ENCODE results near the gene KCNAB2. TPM values are rescaled to one million over a fixed set of nuclear protein-coding genes. Genes with fewer than 3 reads are reported as not detected.

KCNAB2 gene
- total RNA-seq, 6 experiments from 2014 or later: 8.0 to 12.6 (median 10.7) TPM

- no peak for DNase-seq
- peaks cover 2% of the 10 kb centered on the region; the same call in 1 of the 2 replicates for H3K27me3 Mint-ChIP-seq (ENCODE audit: insufficient read depth)
- H3K4me3 Mint-ChIP-seq: no peak overlapping the region
- H3K27ac Mint-ChIP-seq: no peak overlapping the region; the same call in 1 of the 2 replicates
- H3K4me1 Mint-ChIP-seq (ENCODE audit: low read depth): peaks cover 12% of the 10 kb centered on the region
- no peaks in the 10 kb centered on the region for H3K9me3 Mint-ChIP-seq
- H3K36me3 Mint-ChIP-seq (ENCODE audit: low read depth): 0 out of 2 replicates have a peak, but pooled peaks cover 3% of the 10 kb centered on the region
- no peak for TF ChIP-seq CTCF (IDR thresholded peaks at IDR 0.05)
Measured at GRCh38 chr1:6008084-6008415, 37.6 kb upstream of the KCNAB2 start.

DNA sequence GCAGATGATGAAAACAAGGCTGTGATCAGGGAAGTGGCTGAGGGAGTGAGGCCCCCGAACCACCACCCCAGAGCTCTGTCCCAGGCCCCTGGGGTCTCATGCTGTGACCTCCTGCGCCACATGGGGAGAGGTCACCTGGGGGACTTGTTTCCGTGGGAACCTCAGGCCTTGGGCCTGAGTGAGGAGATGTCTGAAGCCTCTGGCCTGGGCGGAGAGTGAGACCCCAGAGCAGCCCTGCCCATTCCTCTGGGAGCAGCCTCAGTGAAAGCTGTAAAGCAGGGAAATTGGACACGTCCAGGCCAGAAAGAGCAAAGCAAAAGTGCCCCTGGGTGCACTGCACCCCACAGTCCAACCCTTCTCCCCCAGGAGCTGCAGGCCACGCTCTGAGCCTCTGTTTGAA is 37.0 kb upstream of the KCNAB2 start:
- Mint-ChIP-seq H3K36me3 (ENCODE audit: low read depth) (0 out of 2 replicates have a peak, but pooled peaks cover 3% of the 10 kb centered on the region), H3K4me3 (no peak overlapping the region)
- DNase-seq: no peak

GRCh38 chr1:6009120-6010040 is 36.3 kb upstream of the KCNAB2 start:
- DNase-seq: no peak
- TF ChIP-seq CTCF (IDR thresholded peaks at IDR 0.05): no peak
- no peaks in the 10 kb centered on the region for H3K36me3 Mint-ChIP-seq (ENCODE audit: low read depth)
- H3K27ac Mint-ChIP-seq: no peak overlapping the region
- peaks cover 2% of the 10 kb centered on the region; the same call in 1 of the 2 replicates for H3K27me3 Mint-ChIP-seq (ENCODE audit: insufficient read depth)
- no peak overlapping the region for H3K4me3 Mint-ChIP-seq
- H3K9me3 Mint-ChIP-seq: no peaks in the 10 kb centered on the region
- H3K4me1 Mint-ChIP-seq (ENCODE audit: low read depth): peaks cover 12% of the 10 kb centered on the region

More for the DNA sequence above, 37.0 kb upstream of the KCNAB2 start:
- no peak overlapping the region for H3K27ac Mint-ChIP-seq
- peaks cover 2% of the 10 kb centered on the region; the same call in 1 of the 2 replicates for H3K27me3 Mint-ChIP-seq (ENCODE audit: insufficient read depth)
- peaks cover 12% of the 10 kb centered on the region for H3K4me1 Mint-ChIP-seq (ENCODE audit: low read depth)
- no peak for TF ChIP-seq CTCF (IDR thresholded peaks at IDR 0.05)
- H3K9me3 Mint-ChIP-seq: no peaks in the 10 kb centered on the region

- TF ChIP-seq CTCF (IDR thresholded peaks at IDR 0.05): no peak
- DNase-seq: no peak
- Mint-ChIP-seq H3K36me3 (ENCODE audit: low read depth) (no peaks in the 10 kb centered on the region), H3K27ac (no peak overlapping the region), H3K4me1 (ENCODE audit: low read depth) (peaks cover 12% of the 10 kb centered on the region), H3K27me3 (ENCODE audit: insufficient read depth) (peaks cover 2% of the 10 kb centered on the region; the same call in 1 of the 2 replicates), H3K9me3 (no peaks in the 10 kb centered on the region), H3K4me3 (no peak overlapping the region)
Measured at GRCh38 chr1:6010554-6010953, 35.1 kb upstream of the KCNAB2 start.

- TF ChIP-seq CTCF (IDR thresholded peaks at IDR 0.05): no peak
- H3K4me3 Mint-ChIP-seq: no peak overlapping the region
- H3K4me1 Mint-ChIP-seq (ENCODE audit: low read depth): peaks cover 15% of the 10 kb centered on the region
- H3K9me3 Mint-ChIP-seq: no peaks in the 10 kb centered on the region
- no peak for DNase-seq
- H3K36me3 Mint-ChIP-seq (ENCODE audit: low read depth): no peaks in the 10 kb centered on the region
- no peak overlapping the region for H3K27ac Mint-ChIP-seq
- peaks cover 2% of the 10 kb centered on the region; the same call in 1 of the 2 replicates for H3K27me3 Mint-ChIP-seq (ENCODE audit: insufficient read depth)
Measured at GRCh38 chr1:6011161-6011945, 34.3 kb upstream of the KCNAB2 start.
